Upper lobe of left lung (tissue), 6 donors: ENCODE measurements around the gene RPS14. TPM values are rescaled to one million over a fixed set of nuclear protein-coding genes. Genes with fewer than 3 reads are reported as not detected.

ENCODE experiments used
- ATAC-seq, 2 donors: fragments of 200-7000 bp; cut with Tn5 transposase; one replicate each; pipeline ENCODE4 v1.9.1; 2022; ENCODE audit warnings: mild to moderate bottlenecking in 2 of 2, moderate library complexity in 2 of 2; ENCODE audit not compliant: low FRiP score in 2 of 2
- DNase-seq, 2 donors: peaks; one replicate each; pipeline ENCODE4 v3.0.0-alpha.2; 2019 to 2020
- H3K27ac ChIP-seq, 4 donors: fragments of 200-600 bp; sonication (generic); one replicate each; pipeline ENCODE4 v1.5.1; 2016 to 2019
- H3K27me3 ChIP-seq, 4 donors: fragments of 200-600 bp; sonication (generic); one replicate each; pipeline ENCODE4 v1.5.1; 2017 to 2019
- H3K36me3 ChIP-seq, 4 donors: fragments of 200-600 bp; sonication (generic); one replicate each; pipeline ENCODE4 v1.5.1; 2016 to 2019
- H3K4me1 ChIP-seq, 4 donors: fragments of 200-600 bp; sonication (generic); one replicate each; pipeline ENCODE4 v1.5.1; 2018 to 2019
- H3K4me3 ChIP-seq, 4 donors: fragments of 200-600 bp; sonication (generic); one replicate each; pipeline ENCODE4 v1.5.1; 2017 to 2019; ENCODE audit warnings: mild to moderate bottlenecking in 2 of 4, moderate library complexity in 1 of 4
- H3K9me3 ChIP-seq, 4 donors: fragments of 200-600 bp; sonication (generic); one replicate each; pipeline ENCODE4 v1.5.1; 2018 to 2019
- EP300 ChIP-seq, 4 donors: sonication (generic); formaldehyde crosslinking; IDR thresholded peaks; one replicate each; pipeline ENCODE4 v1.5.1; 2017; ENCODE audit warnings: antibody characterized with exemption in 4 of 4, control low read depth in 2 of 4
- POLR2A ChIP-seq, 4 donors: fragments of 450-650 bp; IDR thresholded peaks; one replicate each; pipeline ENCODE4 v1.5.1; 2016 to 2017; ENCODE audit warnings: antibody characterized with exemption in 4 of 4, mild to moderate bottlenecking in 2 of 4
- POLR2AphosphoS5 ChIP-seq, 2 donors: sonication (generic); formaldehyde crosslinking; IDR thresholded peaks; one replicate each; pipeline ENCODE4 v1.5.1; 2017; ENCODE audit warnings: antibody characterized with exemption in 2 of 2
- WGBS, 2 donors: methylation state at CpG; one replicate each; pipeline ENCODE4 v1.1.5; 2017 to 2018; 5-methylcytosine and 5-hydroxymethylcytosine counted together
- total RNA-seq, 6 donors: library from RNA; depleted of rRNA in 4 of 6; stranded (reverse); fragments of >200 nt in 4 of 6; gene quantifications; one replicate each; pipeline versions ENCODE4 v1.1.0 to v1.2.1, GENCODE V29; 2016 to 2021
- TF ChIP-seq, protein P1 (sequence below), 6 experiments: fragments of 450-650 bp in 4 of 6; fragments of 200-600 bp in 2 of 6; sonication (generic) in 2 of 6; IDR thresholded peaks; one replicate each; pipeline ENCODE4 v1.5.1; 2016 to 2019; ENCODE audit warnings: antibody characterized with exemption in 6 of 6
- donor health status: DM: no; HTN: no; CAD: no; lungs with moderate emphysema.
- donor health status: DM: no; HTN: yes; CAD: no; lungs with severe emphysema.

RPS14 gene
- total RNA-seq, 6 donors from 2014 or later: 806 to 1,982 (median 1,727) TPM

DNA sequence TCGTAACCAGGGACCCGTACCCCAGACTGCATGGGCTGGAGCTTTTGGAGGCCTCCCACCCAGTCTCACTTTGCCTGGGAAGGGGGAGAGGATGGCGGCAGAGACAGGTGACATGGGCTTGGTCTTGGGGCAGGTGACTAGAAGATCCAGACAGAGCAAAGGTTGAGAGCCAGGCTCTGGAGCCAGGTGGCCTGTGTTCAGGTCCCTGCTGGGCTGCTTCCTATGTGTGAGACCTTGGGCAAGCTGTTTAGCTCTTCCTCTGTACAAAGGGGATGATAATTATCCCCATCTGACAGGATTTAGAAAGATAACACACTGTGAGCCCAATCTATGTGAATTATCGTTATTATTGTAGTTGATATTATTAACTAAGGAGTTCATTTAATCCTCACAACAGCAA lies 42.3 kb upstream of the RPS14 start:
- Histone ChIP-seq H3K4me3 (no peak overlapping the region), H3K4me1 (peaks cover 61 to 71% (median 63%) of the 10 kb centered on the region in 4 donors), H3K36me3 (peaks cover 0 to 6% (median 0%) of the 10 kb centered on the region in 4 donors), H3K27me3 (no peaks in the 10 kb centered on the region), H3K27ac (peak overlapping the region; percentile 5 to 98 (median 62)), H3K9me3 (no peaks in the 10 kb centered on the region)
- no peak for DNase-seq
- ATAC-seq: no peak
- no peak for TF ChIP-seq EP300 (IDR thresholded peaks at IDR 0.05)
- TF ChIP-seq POLR2A (IDR thresholded peaks at IDR 0.05): no peak
- TF ChIP-seq, protein P1, sequence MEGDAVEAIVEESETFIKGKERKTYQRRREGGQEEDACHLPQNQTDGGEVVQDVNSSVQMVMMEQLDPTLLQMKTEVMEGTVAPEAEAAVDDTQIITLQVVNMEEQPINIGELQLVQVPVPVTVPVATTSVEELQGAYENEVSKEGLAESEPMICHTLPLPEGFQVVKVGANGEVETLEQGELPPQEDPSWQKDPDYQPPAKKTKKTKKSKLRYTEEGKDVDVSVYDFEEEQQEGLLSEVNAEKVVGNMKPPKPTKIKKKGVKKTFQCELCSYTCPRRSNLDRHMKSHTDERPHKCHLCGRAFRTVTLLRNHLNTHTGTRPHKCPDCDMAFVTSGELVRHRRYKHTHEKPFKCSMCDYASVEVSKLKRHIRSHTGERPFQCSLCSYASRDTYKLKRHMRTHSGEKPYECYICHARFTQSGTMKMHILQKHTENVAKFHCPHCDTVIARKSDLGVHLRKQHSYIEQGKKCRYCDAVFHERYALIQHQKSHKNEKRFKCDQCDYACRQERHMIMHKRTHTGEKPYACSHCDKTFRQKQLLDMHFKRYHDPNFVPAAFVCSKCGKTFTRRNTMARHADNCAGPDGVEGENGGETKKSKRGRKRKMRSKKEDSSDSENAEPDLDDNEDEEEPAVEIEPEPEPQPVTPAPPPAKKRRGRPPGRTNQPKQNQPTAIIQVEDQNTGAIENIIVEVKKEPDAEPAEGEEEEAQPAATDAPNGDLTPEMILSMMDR (IDR thresholded peaks at IDR 0.05): no peak
- WGBS, 2 donors: 65 to 78% methylated on average over 1 to 4 of the region's 4 CpGs

DNA sequence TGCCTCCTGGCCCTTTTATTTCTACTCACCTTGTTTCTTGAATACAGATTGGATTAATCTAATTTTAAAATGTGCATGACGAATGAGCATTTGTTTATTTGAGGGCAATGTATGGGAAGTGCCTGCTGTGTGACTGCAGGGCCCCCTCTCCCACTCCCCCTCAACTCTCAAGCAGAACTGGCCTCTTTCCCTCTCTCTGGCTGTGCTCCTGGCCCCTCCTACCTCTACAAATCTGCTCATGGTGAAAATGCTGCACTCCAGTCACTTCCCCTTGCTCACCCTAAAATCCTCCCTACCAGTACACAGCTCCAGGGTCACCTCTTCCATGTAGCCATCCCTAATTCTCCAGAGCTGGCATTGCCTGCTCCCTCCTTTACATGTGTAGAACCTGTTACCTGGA lies 41.2 kb upstream of the RPS14 start:
- ATAC-seq (no peak), DNase-seq (no peak)
- H3K4me1 ChIP-seq: peaks cover 57 to 61% (median 59%) of the 10 kb centered on the region in 4 donors
- H3K4me3 ChIP-seq: no peak overlapping the region
- TF ChIP-seq, protein P1 (IDR thresholded peaks at IDR 0.05): no peak
- TF ChIP-seq EP300 (IDR thresholded peaks at IDR 0.05) (no peak), POLR2AphosphoS5 (IDR thresholded peaks at IDR 0.05) (no peak), POLR2A (IDR thresholded peaks at IDR 0.05) (no peak)
- H3K27me3 ChIP-seq: no peaks in the 10 kb centered on the region
- 19 to 45% methylated on average over 1 of the region's 1 CpG for WGBS, 2 donors
- peak overlapping the region; percentile 94 to 99 (median 98) for H3K27ac ChIP-seq
- no peaks in the 10 kb centered on the region for H3K9me3 ChIP-seq
- H3K36me3 ChIP-seq: peaks cover 0 to 6% (median 0%) of the 10 kb centered on the region in 4 donors

DNA sequence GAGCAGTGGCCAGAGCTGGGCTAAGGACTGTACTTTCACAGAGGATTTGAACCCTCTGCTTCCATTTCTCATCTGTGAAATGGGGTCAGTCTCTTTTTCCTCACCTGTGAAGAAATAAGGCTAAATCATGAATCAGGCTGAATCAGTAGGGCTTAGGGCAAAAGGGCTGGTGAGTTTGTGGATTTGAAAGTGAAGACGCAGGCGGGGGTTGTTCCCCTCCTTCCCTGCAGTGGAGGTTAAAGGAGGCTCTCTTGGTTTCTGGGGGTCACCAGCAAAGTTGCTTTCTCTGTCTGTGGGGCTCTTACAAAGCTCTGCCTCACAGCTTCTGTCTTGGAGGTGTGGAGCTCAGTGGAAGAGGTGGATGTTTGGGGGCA lies 40.7 kb upstream of the RPS14 start:
- Histone ChIP-seq H3K27ac (peak overlapping the region; percentile 94 to 99 (median 98)), H3K36me3 (peaks cover 0 to 6% (median 0%) of the 10 kb centered on the region in 4 donors), H3K27me3 (no peaks in the 10 kb centered on the region), H3K4me1 (peaks cover 59 to 65% (median 61%) of the 10 kb centered on the region in 4 donors), H3K4me3 (peak overlapping the region in 1 of 4 donors; percentile 17), H3K9me3 (no peaks in the 10 kb centered on the region)
- 69 to 76% methylated on average over 2 of the region's 2 CpGs for WGBS, 2 donors
- ATAC-seq: no peak
- DNase-seq: no peak
- no peak for TF ChIP-seq EP300 (IDR thresholded peaks at IDR 0.05)

DNA sequence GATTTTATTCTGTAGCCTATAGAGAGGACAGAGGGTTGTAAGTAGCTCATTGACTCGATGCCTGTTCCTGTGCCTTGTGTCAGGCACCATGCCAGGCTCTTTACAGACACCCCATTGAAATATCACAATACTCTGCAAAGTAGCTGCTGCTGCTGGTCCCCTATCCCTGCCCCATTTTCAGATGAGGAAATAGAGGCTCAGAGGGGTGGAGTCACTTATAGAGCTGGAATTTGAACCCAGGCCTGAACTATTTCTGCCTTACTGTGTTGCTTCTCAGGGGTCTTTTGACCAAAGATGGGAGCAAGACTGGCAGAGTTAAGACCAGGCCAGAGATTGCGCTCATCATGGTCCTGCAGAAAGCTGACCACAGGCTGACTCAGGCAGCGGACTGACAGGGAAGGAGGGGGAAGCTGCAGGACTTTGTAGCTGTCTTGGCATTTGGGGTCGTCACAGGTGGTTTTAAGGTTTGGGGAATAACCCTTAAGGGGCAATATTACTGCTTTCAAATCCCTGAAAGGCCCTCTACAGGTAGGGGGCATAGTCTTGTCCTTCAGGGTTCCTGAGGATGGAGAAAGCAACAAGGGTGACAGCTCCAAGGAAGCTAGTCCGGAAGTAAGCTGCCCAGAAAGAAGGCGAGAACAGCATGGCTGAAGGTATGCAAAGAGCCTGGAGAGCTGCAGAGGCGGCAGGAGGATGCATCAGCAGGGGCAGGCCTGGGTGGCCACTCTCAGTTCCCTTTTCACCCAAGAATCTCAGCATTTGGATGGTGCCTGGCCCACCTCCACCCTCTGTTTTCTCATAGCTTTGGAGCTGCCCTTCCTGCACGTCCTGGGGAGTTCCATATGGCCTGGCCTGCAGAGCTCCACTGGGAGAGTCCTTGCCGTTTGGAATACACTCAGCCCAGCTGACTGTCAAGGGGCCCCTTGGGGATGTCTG lies 40.1 kb upstream of the RPS14 start:
- WGBS, 2 donors: 43 to 54% methylated on average over 9 of the region's 9 CpGs
- no peaks in the 10 kb centered on the region for H3K9me3 ChIP-seq
- no peak for TF ChIP-seq POLR2AphosphoS5 (IDR thresholded peaks at IDR 0.05)
- TF ChIP-seq EP300 (IDR thresholded peaks at IDR 0.05): no peak
- TF ChIP-seq POLR2A (IDR thresholded peaks at IDR 0.05): no peak
- TF ChIP-seq, protein P1 (IDR thresholded peaks at IDR 0.05): no peak
- ATAC-seq (peak in 1 of 2 donors; percentile 20), DNase-seq (peak in 1 of 2 donors; percentile 60)
- H3K4me1 ChIP-seq: peaks cover 60 to 71% (median 65%) of the 10 kb centered on the region in 4 donors
- H3K36me3 ChIP-seq: peaks cover 0 to 6% (median 0%) of the 10 kb centered on the region in 4 donors
- peak overlapping the region; percentile 94 to 99 (median 98) for H3K27ac ChIP-seq
- H3K4me3 ChIP-seq: peak overlapping the region in 2 of 4 donors; percentile 3 to 17
- H3K27me3 ChIP-seq: no peaks in the 10 kb centered on the region

DNA sequence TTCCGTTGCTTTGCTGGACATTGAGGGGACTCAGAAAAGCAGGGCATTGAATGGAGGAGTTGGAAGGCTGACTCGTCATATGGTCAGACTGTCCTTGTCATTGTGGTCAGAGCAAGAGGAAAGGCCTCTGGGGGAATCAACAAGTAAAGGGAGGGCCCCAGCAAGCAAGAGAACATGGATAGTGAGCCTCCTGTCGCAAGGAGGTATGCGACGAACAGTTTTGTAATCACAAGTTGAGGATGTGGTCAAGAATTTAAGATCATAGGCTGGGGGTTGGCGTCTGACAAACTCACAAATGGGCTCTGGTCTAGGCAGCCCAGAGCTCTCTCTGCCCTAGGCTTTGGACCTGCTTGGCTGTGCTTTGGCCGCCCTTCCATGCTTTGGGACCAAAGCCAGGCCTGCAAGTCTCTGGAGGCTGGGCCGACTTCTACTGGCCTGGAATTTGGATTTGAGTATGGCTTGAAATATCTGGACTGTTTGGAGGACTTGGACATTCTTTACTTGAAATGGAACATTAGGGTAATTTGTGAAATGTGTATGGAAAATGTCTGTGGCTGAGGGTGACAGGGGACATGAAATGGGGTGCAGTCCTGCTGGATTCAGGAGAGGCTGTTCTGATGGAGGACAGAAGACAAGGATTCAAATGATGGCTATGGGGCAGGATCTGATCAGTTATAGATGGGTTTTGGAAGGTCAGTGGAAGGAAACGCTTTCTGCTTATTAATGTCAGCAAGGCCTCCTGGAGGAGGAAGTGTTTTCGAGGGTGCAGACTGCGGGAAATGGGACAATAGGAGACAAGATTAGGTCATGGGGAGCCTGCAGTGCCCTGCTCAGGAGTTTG lies 39.2 kb upstream of the RPS14 start:
- peak; percentile 39 to 65 for ATAC-seq

More for the DNA sequence above, 39.2 kb upstream of the RPS14 start:
- Histone ChIP-seq H3K27me3 (no peaks in the 10 kb centered on the region), H3K4me1 (peaks cover 60 to 71% (median 65%) of the 10 kb centered on the region in 4 donors), H3K4me3 (peak overlapping the region in 2 of 4 donors; percentile 78 to 90), H3K9me3 (no peaks in the 10 kb centered on the region), H3K36me3 (peaks cover 0 to 4% (median 0%) of the 10 kb centered on the region in 4 donors), H3K27ac (peak overlapping the region; percentile 94 to 99 (median 98))
- peak in 1 of 2 donors; percentile 78 for DNase-seq
- peak; percentile 73 to 79 for TF ChIP-seq POLR2AphosphoS5 (IDR thresholded peaks at IDR 0.05)
- no peak for TF ChIP-seq EP300 (IDR thresholded peaks at IDR 0.05)
- TF ChIP-seq, protein P1 (IDR thresholded peaks at IDR 0.05): no peak
- peak in 2 of 4 donors; percentile 19 to 58 for TF ChIP-seq POLR2A (IDR thresholded peaks at IDR 0.05)
- 20 to 26% methylated on average over 10 to 11 of the region's 11 CpGs for WGBS, 2 donors
